ENCODE data around the gene ATG3.

- TF ChIP-seq, protein P1, sequence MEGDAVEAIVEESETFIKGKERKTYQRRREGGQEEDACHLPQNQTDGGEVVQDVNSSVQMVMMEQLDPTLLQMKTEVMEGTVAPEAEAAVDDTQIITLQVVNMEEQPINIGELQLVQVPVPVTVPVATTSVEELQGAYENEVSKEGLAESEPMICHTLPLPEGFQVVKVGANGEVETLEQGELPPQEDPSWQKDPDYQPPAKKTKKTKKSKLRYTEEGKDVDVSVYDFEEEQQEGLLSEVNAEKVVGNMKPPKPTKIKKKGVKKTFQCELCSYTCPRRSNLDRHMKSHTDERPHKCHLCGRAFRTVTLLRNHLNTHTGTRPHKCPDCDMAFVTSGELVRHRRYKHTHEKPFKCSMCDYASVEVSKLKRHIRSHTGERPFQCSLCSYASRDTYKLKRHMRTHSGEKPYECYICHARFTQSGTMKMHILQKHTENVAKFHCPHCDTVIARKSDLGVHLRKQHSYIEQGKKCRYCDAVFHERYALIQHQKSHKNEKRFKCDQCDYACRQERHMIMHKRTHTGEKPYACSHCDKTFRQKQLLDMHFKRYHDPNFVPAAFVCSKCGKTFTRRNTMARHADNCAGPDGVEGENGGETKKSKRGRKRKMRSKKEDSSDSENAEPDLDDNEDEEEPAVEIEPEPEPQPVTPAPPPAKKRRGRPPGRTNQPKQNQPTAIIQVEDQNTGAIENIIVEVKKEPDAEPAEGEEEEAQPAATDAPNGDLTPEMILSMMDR (IDR thresholded peaks at IDR 0.05): no peak
- no peak for TF ChIP-seq POLR2AphosphoS5 (IDR thresholded peaks at IDR 0.05)
- no peak for TF ChIP-seq POLR2A (IDR thresholded peaks at IDR 0.05)
Measured at GRCh38 chr3:112583105-112583504, 21.3 kb upstream of the ATG3 start.

Data from prostate gland (tissue), 2 donors.